ENCODE results near the gene PDE4D. TPM values are rescaled to one million over a fixed set of nuclear protein-coding genes. Genes with fewer than 3 reads are reported as not detected.
A peak's percentile ranks its signal among the peaks of the same experiment; 100 is the strongest.

PDE4D gene
- total RNA-seq, 4 donors from 2014 or later: 15.9 to 66.3 (median 48.7) TPM

GRCh38 chr5:59034498-59035186, 858.9 kb downstream of the PDE4D start:
- WGBS, 2 donors: 62 to 65% methylated on average over 3 of the region's 3 CpGs
- Histone ChIP-seq H3K27me3 (no peaks in the 10 kb centered on the region), H3K27ac (peak overlapping the region in 1 of 4 donors; percentile 17), H3K4me1 (peaks cover 0 to 40% (median 0%) of the 10 kb centered on the region in 4 donors), H3K36me3 (no peaks in the 10 kb centered on the region), H3K9me3 (peaks cover 0 to 3% (median 0%) of the 10 kb centered on the region in 4 donors), H3K4me3 (no peak overlapping the region)
- no peak for DNase-seq (ENCODE audit: low spot score in 2 of 2)
- TF ChIP-seq, protein P1, sequence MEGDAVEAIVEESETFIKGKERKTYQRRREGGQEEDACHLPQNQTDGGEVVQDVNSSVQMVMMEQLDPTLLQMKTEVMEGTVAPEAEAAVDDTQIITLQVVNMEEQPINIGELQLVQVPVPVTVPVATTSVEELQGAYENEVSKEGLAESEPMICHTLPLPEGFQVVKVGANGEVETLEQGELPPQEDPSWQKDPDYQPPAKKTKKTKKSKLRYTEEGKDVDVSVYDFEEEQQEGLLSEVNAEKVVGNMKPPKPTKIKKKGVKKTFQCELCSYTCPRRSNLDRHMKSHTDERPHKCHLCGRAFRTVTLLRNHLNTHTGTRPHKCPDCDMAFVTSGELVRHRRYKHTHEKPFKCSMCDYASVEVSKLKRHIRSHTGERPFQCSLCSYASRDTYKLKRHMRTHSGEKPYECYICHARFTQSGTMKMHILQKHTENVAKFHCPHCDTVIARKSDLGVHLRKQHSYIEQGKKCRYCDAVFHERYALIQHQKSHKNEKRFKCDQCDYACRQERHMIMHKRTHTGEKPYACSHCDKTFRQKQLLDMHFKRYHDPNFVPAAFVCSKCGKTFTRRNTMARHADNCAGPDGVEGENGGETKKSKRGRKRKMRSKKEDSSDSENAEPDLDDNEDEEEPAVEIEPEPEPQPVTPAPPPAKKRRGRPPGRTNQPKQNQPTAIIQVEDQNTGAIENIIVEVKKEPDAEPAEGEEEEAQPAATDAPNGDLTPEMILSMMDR (IDR thresholded peaks at IDR 0.05): peak; percentile 27 to 62 (median 52)
- TF ChIP-seq POLR2A (IDR thresholded peaks at IDR 0.05): no peak
- TF ChIP-seq EP300 (IDR thresholded peaks at IDR 0.05): no peak

DNA sequence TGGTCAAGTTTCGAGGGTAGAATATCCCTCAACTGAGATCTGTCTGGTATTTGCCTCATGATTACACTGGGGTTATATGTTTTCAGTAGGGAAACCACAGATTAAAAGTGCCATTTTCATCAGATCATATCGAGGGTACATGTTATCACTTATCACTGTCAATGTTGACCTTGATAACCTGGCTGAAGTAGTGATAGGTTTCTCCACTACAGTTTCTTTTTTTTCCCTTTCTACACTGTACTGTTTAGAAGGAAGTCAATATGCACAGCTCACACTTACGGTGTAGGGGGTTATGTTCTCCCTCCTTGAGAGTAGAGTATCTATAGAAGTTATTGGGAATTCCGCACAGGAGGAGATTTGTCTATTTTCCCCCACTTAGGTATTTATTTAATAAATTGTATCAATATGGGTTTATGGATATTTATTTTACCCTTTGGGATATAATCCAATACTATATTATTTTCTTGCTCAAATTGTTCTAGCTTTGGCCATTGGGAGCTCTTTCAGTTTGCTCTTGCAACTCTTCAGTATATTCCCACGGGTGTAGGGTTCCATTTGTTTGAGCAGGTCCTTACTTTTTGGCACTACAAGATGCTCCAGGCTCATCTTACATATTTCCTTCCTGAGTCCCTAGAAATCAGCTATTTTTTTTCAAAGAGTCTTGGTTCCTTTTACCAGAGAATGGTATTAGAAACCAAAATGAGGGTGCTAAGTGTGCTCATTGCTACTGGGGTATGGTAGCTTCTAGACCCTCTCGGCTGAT, 866.2 kb downstream of the PDE4D start:
- Histone ChIP-seq H3K27me3 (no peaks in the 10 kb centered on the region), H3K27ac (no peak overlapping the region)
- WGBS, 2 donors: 95 to 96% methylated on average over 6 of the region's 6 CpGs

DNA sequence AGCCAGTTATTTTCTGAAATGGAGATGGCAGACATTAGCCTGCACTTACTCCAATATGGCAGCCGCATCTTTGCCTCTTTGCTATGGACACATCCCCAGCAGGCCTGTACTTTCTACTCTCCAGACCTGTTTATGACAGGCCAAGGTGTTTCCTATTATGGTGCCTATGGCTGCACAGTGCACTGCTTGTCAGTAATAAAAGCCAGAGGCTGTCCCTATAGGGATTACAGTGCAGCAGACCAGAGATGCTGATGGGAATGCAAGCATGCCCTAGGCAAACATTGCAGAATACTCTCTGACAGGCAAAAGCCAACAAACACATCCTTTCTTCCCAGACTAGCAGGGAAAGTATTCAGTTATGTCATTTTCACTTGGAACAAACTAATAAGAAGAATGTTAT, 867.8 kb downstream of the PDE4D start:
- DNase-seq (ENCODE audit: low spot score in 2 of 2): no peak
- no peak overlapping the region for H3K27ac ChIP-seq
- no peak overlapping the region for H3K4me3 ChIP-seq
- TF ChIP-seq EP300 (IDR thresholded peaks at IDR 0.05) (no peak), POLR2A (IDR thresholded peaks at IDR 0.05) (no peak)
- TF ChIP-seq, protein P1 (IDR thresholded peaks at IDR 0.05): no peak
- no peaks in the 10 kb centered on the region for H3K36me3 ChIP-seq
- no peaks in the 10 kb centered on the region for H3K27me3 ChIP-seq
- no peaks in the 10 kb centered on the region for H3K4me1 ChIP-seq
- peaks cover 0 to 4% (median 0%) of the 10 kb centered on the region in 4 donors for H3K9me3 ChIP-seq
- 85 to 94% methylated on average over 1 of the region's 1 CpG for WGBS, 2 donors

More for the DNA sequence above, 866.2 kb downstream of the PDE4D start:
- Histone ChIP-seq H3K4me1 (no peaks in the 10 kb centered on the region), H3K9me3 (peaks cover 0 to 4% (median 0%) of the 10 kb centered on the region in 4 donors), H3K36me3 (no peaks in the 10 kb centered on the region), H3K4me3 (no peak overlapping the region)
- DNase-seq (ENCODE audit: low spot score in 2 of 2): no peak
- TF ChIP-seq, protein P1 (IDR thresholded peaks at IDR 0.05): no peak
- TF ChIP-seq EP300 (IDR thresholded peaks at IDR 0.05) (no peak), POLR2A (IDR thresholded peaks at IDR 0.05) (no peak)

DNA sequence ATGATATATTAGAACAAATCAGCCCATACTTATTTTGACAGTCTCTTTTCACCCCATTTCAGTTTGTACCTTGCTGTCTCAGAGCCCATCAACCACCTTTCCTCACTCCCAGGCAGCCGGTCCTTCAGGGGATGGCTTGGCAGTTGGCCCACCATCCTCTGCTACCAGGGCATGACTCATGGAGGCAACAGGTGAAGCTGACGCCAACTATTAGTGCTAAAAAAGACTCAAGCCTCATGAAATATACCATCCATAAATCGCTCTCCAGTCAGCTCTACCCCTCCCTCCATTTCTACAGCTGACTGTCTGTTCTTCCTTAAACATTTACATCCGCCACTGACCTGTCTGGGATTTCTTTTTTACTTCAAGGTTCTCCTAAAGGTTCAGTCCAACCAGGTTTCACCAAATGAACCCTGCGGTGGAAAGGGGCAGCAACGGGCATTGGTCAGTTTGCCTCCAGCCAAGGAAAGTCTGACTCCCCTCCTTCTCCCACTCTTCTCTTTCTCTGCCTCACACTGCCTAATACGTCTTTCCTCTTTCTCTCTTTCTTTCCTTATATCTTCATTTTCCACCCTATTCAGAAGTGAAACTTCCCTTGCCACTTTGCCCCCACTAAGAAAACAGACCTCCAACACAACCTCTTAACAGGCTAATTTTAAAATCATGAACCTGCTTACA, 871.5 kb downstream of the PDE4D start:
- Histone ChIP-seq H3K27me3 (no peaks in the 10 kb centered on the region), H3K9me3 (peaks cover 0 to 10% (median 0%) of the 10 kb centered on the region in 4 donors), H3K4me1 (no peaks in the 10 kb centered on the region), H3K27ac (no peak overlapping the region), H3K4me3 (no peak overlapping the region), H3K36me3 (peaks cover 0 to 4% (median 0%) of the 10 kb centered on the region in 3 donors)
- TF ChIP-seq EP300 (IDR thresholded peaks at IDR 0.05): no peak
- TF ChIP-seq POLR2A (IDR thresholded peaks at IDR 0.05): no peak
- TF ChIP-seq, protein P1 (IDR thresholded peaks at IDR 0.05): no peak
- WGBS, 2 donors: 79 to 82% methylated on average over 7 of the region's 7 CpGs
- no peak for DNase-seq (ENCODE audit: low spot score in 2 of 2)

Data from tibial nerve (tissue), 4 donors.